H1 (cell line): ENCODE data around the gene DCBLD2.

Experiments used
- CEBPB ChIP-seq: IDR thresholded peaks from 2 replicates; pipeline ENCODE4 v1.6.1; 2012; ENCODE audit warnings: low read depth, low read length
- CHD2 ChIP-seq: IDR thresholded peaks from 2 replicates; pipeline ENCODE4 v1.6.1; 2012; ENCODE audit warnings: low read length, improper control_type of control experiment
- FOSL1 ChIP-seq: IDR thresholded peaks from 2 replicates; pipeline ENCODE4 v1.6.1; 2011; ENCODE audit warnings: mild to moderate bottlenecking, low read depth, low read length, moderate library complexity; ENCODE audit not compliant: insufficient read depth
- PHF8 ChIP-seq: fragments of 200-600 bp; sonication (generic); conservative IDR thresholded peaks from 2 replicates; pipeline ENCODE4 v1.7.1; 2012; ENCODE audit warnings: low read depth, mild to moderate bottlenecking, inconsistent platforms, low read length, moderate library complexity
- POLR2A ChIP-seq, 2 experiments: IDR thresholded peaks; 1 replicate in 1 of 2; 2 replicates in 1 of 2; pipeline ENCODE4 v1.6.1; 2011; ENCODE audit warnings: low read depth in 2 of 2, low read length in 2 of 2, mild to moderate bottlenecking in 2 of 2; ENCODE audit errors: control extremely low read depth in 1 of 2
- TAF1 ChIP-seq: IDR thresholded peaks from 2 replicates; pipeline ENCODE4 v1.6.1; 2011; ENCODE audit warnings: mild to moderate bottlenecking, low read depth, low read length
- TCF12 ChIP-seq: IDR thresholded peaks from 2 replicates; pipeline ENCODE4 v1.6.1; 2011; ENCODE audit warnings: low read depth, mild to moderate bottlenecking, low read length
- TF ChIP-seq, protein P1 (sequence below), 3 experiments: IDR thresholded peaks; 1 replicate in 2 of 3; 2 replicates in 1 of 3; pipeline versions ENCODE4 v1.5.1 to v1.6.1; 2011; ENCODE audit warnings: low read length in 3 of 3, mild to moderate bottlenecking in 3 of 3, inconsistent platforms in 2 of 3, low read depth in 1 of 3, moderate library complexity in 1 of 3; ENCODE audit not compliant: insufficient read depth in 1 of 3; ENCODE audit errors: control extremely low read depth in 1 of 3

- TF ChIP-seq, protein P1, sequence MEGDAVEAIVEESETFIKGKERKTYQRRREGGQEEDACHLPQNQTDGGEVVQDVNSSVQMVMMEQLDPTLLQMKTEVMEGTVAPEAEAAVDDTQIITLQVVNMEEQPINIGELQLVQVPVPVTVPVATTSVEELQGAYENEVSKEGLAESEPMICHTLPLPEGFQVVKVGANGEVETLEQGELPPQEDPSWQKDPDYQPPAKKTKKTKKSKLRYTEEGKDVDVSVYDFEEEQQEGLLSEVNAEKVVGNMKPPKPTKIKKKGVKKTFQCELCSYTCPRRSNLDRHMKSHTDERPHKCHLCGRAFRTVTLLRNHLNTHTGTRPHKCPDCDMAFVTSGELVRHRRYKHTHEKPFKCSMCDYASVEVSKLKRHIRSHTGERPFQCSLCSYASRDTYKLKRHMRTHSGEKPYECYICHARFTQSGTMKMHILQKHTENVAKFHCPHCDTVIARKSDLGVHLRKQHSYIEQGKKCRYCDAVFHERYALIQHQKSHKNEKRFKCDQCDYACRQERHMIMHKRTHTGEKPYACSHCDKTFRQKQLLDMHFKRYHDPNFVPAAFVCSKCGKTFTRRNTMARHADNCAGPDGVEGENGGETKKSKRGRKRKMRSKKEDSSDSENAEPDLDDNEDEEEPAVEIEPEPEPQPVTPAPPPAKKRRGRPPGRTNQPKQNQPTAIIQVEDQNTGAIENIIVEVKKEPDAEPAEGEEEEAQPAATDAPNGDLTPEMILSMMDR (IDR thresholded peaks at IDR 0.05; ENCODE audit: control extremely low read depth in 1 of 3, insufficient read depth in 1 of 3, low read depth in 1 of 3, low read length in 3 of 3): no peak
- TF ChIP-seq POLR2A (IDR thresholded peaks at IDR 0.05; ENCODE audit: control extremely low read depth in 1 of 2, low read depth in 2 of 2, low read length in 2 of 2) (no peak), PHF8 (no peak), TAF1 (no peak), CHD2 (no peak), CEBPB (no peak), FOSL1 (no peak), TCF12 (no peak)
Observed at GRCh38 chr3:98799479-98799878, 102.0 kb downstream of the DCBLD2 start.
